Central memory CD4-positive, alpha-beta T cell (primary cell): ENCODE measurements around the gene ANXA6.
A peak's percentile ranks its signal among the peaks of the same experiment; 100 is the strongest.
"Not testable (repeated sequence)": the region's sequence is repeated elsewhere in the genome, so short reads cannot be mapped to it uniquely, and the experiment has no call there.

Experiments
- DNase-seq: peaks from one replicate; pipeline ENCODE4 v3.0.0; 2022
- total RNA-seq, 3 experiments: gene quantifications; one replicate each; lab custom pipeline; 2026; lab: John Stamatoyannopoulos, UW

ANXA6 gene
- total RNA-seq: 179 to 486 (median 425) reads per million in 3 experiments

DNA sequence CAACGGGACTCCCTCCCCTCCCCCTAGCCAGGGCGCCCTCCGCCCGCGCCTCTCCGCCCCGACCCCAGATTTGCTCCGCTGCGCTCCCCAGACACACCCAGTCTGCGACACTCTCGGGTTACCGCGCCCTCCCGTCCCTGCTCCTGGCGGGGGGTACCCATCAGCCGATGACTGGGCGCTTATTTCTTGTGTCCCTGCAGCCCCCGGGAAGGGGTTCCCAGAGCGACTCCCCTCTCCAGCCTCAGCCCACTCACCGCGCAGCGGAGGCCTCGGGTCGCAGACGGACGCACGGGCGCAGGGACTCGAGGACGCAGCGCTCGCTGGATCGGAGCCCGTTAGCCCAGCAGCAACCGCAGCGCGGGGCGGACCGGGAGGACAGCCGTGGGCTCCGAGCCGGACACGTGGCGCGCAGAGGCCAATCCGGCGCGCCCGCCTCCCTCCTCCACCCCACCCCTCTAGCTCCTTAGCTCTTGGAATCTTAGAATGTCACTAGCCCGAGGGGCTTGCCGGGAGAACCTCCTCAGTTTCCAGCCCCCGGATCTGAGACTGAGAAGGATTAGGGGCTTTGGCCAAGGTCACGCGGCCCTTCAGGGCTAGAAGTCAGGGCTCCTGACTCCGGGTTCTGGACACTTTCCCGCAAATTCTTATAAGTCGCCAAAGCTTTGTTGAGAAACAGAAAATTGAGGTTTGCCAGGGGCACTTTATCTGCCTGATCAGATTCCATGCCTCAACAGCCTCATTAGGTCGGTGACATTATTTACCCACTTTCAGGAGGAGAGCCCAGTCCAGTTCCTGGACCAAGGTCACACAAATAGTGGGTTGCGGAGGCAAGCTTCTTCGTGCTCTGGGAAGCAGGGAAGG is at the start of gene ANXA6:
ANXA6 (minus strand) TSS at position 354 of the 861 bp plus-strand sequence. CDS start 9,878 bp downstream, outside the sequence.
- peak; percentile 66 for DNase-seq

DNA sequence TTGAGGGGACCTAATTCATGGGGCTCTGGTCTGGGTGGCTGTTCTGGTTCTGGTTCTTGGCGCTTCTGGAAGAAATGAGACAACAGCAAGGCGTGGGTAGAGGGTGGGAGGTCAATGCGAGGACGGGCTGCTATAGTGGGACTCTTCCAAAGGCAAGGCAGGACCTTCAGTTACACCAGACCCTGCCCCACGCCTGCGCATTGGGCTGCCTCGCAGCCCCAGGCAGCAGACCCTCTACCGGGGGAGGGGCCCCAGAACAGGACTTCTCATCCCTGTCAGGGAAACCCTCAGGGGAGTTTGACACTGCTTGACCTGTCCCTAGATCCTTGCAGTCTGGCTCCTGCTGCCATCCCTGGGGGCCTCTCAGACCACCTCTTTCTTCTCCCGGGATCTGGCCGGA is 47.8 kb upstream of the ANXA6 start:
- DNase-seq: no peak

DNA sequence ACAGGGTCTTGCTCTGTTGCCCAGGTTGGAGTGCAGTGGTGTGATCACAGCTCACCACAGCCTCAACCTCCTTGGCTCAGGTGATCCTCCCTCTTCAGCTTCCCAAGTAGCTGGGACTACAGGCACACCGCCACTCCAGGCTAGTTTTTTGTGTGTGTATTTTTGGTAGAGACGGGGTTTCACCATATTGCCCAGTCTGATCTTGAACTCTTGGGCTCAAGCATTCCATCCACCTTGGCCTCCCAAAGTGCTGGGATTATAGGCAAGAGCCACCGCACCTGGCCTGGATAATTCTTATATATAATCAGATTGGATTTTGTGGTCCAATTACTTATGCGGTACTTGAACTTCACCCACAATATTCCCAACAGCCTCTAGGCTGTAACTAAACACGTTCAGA is 46.5 kb upstream of the ANXA6 start:
- DNase-seq: no peak

DNA sequence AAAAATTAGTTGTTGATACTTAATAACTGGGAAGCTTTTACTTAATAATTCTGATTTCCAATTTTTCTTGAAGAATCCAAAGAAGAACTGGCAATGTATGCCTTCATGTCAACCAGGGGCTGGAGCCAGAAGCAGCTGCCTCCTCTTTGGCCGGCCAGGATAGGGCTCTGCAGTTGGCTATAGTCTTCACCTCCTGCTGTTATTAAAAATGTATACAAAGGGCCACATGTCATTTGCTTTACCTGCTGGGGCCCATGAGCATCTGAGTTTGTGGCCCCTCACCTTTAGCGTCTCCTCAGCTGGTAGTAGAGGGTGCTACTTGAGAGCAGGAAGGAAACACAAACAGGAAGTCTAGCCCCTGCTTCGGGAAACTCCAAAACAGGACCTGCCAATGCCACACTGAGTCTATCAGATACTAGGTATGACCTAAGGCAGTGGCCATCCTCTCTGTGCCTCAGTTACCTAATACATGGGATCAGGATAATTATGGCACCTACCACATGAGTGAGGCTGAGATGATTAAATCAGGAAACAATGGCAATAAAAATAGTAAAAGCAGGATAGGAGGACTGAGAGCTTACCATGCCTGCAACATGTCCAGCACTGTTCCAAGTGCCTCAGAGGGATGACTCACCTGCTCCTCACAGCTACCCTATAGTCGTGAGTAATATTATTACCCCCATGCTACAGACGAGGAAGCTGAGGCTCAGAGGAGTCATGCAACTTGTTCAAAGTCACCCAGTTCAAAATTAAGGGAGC is 45.0 kb upstream of the ANXA6 start:
- DNase-seq: no peak

DNA sequence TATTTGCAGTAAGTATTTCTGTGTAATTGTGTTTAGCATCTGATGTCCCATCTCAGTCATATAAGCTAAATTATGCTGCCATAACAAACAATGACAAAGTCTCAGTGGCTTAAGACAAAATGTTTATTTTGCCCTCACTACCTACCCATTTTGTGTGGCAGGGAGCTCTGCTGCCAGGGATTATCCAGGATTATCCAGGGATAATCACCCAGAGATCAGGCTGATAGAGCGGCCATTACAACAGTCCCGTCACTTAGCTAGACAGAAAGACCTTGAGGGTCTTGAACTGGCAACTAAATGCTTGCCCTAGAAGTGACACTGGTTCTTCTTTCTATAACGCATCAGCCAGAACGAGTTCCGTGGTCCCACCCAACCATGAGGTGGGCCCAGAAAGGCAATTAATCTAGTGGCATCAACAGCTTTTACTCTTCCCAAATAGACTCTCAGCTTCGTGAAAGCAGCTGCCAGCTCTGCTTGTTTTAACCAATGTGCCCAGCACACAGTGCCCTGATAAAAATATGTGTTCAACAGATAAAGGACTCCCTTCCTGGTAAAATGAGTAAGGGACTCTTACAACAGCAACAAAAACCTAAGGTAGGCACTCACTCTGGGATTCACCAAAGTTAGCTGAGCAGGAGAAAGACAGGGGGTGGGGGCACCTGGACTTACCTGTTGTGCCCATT is 43.5 kb upstream of the ANXA6 start:
- no peak for DNase-seq

DNA sequence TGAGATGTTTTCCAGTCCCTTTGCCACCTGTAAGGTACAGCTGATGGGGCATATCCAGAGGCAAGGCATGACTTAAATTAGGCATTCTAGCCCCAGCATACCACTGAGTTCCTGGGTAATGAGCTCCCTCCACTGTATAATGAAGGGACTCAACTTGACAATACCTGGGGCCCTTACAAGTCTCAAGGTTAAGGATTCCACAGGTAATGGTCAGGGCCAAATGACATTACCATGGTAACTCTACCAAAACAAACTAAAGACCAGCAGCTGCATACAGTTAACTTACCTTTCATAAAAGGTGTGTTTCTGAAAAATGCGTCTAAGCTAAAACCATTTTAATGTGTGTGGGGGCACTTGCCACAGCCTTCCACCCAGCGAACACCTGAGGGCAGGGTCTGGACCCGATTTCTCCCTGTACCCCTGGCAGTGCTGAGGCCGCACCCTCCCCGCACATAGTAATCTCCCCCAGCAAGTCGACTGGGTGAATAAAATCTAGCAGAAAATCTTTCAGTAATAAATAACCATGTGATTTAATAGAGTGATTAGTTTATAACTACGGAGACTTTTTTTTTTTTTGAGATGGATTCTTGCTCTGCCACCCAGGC is 42.1 kb upstream of the ANXA6 start:
- DNase-seq: no peak

DNA sequence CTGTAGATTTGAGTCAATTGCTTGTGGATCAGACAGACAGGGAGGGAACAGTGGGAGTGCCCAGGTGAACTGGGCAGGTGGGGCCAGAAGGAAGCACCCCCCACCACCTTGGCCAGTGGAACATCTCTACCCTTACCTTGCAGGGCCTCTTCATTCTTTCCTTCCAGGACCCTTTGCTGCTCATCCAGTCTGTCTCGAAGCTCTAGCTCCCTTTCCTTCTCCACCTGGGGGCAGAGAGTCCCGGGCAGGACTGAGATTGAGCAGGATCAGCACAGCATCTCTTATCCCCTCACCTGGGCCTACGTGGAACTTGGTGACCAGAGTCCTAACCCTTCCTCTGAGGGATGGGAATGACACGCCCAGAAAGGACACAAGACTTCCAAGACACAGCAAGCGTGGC is 41.3 kb upstream of the ANXA6 start:
- DNase-seq: no peak

DNA sequence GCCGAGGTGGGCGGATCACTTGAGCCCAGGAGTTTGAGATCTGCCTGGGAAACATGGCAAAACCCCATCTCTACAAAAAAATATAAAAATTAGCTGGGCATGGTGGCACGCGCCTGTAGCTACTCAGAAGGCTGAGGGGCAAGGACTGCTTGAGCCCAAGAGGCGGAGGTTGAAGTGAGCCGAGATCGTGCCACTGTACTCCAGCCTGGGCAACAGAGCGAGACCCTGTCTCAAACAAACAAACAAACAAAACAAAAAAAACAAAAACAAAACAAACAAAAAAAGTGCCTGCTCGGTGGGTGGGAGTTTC is 39.7 kb upstream of the ANXA6 start:
- DNase-seq: not testable (repeated sequence)

DNA sequence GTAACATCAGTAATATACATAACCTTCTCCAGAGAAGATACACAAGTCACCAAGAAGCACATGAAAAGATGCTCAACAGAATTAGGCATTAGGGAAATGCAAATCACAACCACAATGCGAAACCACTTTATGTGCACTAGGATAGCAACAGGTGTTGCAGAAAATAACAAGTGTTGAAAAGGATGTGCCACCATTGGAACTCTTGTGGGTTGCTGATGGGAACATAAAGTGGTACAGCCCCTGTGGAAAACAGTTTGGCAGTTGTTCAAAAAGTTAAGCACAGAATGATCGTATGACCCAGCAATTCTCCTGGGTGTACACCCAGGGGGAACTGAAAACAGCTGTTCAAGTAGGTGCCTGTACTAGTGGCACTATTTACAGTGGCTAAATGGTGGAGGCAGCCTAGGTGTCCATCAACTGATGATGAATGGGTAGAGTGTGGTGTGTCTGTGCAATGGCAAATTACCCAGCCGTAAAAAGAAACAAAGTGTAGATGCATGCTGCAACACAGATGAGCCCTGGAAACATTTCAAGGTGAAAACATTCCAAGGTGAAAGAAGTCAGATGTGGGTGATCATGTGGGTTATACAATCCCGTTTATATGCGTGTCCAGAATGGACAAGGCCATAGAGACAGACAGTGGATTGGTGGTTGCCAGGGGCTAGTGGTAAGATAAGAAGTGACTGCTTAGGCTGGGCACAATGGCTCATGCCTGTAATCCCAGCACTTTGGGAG is 39.1 kb upstream of the ANXA6 start:
- no peak for DNase-seq

DNA sequence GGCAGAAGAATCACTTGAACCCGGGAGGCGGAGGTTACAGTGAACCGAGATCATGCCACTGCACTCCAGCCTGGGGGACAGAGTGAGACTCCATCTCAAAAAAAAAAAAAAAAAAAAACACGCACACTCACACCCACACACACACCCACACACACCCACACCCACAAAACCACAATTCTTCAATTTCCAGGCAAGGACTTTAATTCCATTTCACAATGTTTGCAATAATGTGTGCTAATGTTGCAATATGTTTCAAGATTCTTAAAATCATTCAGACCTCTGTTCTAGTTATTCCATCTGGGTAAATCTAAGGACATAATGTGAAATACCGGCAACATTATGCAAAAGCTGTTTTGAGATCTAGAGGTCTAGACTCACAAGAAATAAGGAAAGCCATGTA is 38.0 kb upstream of the ANXA6 start:
- DNase-seq: no peak

DNA sequence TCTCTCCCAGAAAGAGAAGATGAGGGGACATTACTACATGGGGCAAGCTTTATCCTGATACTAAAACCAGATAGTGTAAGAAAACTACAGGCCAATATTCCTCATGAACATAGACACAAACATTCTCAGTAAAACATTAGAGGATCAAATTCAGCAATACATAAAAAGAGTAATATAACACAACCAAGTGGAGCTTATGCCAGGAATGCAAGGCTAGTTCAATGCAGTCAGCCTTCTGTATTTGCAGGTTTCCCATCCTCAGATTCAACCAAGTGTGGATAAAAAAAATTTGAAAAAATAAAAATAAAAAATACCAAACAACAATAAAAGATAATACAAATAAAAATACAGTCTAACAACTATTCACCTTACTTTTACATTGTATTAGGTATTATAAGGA is 35.0 kb upstream of the ANXA6 start:
- no peak for DNase-seq

DNA sequence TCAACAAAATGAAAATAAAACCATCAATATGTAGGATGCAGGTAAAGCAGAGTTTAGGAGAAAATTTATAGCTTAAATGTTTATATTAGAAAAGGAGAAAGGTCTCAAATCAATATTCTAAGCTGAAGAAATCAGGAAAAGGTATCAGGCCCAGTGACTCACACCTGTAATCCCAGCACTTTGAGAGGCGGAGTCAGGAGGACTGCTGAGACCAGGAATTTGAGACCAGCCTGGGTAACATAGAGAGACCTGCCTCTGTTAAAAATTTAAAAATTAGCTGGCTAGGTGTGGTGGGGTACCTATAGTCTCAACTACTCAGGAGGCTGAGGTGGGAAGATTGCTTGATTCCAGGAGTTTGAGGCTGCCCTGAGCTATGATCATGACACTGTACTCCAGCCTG is 34.1 kb upstream of the ANXA6 start:
- no peak for DNase-seq

DNA sequence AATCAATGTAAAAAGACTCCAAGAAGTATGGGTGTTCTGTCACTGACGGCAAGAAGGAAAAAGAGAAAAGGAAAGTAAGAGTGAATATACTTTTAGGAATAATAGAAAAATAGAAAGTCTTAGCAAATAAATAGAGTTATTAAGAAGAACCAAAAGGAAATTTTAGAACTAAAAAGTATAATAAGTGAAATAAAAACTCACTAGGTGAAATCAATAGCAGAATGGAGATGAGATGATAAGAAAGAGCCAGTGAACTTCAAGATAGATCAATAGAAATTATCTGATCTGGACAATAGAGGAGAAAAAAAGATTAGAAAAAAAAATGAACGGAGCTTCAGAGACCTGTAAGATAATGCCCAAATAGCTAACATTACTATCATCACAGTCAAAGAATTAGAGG is 31.6 kb upstream of the ANXA6 start:
- no peak for DNase-seq

DNA sequence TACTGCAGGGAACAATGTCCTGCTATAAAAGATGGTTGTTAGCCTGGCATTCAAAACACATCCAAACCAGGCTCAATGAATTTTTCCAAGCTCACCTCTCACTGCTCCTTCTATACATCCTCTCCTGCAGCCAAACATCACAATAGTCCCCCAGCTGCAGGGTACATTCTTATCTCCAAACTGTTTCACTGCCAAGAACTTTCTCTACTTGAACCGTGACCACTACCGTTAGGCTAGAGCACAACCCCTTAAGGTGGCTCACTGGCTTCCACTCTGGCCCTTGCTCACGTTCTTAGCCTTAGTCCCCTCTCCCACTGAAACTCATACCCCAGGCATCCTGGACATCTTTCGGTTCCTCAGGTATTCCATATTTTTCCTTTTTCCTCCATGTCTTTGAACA is 29.0 kb upstream of the ANXA6 start:
- no peak for DNase-seq

DNA sequence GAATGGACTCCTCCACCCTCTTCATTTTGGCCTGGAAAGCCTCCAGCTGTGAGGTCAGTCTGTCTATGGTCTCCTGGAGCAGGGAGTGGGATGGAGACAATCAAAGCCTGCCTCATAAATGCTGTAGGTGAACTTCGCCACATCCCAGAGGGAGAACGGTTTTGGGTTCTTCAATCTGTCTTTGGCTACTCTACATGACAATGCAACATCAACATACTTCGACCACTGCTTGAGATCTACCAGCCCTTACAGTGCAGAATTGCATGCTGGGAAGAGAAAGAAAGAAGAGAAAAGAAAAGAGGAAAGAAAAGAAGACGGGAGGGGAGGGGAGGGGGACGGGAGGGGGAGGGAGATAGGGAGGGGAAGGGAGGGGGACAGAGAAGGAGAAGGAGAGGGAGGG is 28.5 kb upstream of the ANXA6 start:
- DNase-seq: no peak

DNA sequence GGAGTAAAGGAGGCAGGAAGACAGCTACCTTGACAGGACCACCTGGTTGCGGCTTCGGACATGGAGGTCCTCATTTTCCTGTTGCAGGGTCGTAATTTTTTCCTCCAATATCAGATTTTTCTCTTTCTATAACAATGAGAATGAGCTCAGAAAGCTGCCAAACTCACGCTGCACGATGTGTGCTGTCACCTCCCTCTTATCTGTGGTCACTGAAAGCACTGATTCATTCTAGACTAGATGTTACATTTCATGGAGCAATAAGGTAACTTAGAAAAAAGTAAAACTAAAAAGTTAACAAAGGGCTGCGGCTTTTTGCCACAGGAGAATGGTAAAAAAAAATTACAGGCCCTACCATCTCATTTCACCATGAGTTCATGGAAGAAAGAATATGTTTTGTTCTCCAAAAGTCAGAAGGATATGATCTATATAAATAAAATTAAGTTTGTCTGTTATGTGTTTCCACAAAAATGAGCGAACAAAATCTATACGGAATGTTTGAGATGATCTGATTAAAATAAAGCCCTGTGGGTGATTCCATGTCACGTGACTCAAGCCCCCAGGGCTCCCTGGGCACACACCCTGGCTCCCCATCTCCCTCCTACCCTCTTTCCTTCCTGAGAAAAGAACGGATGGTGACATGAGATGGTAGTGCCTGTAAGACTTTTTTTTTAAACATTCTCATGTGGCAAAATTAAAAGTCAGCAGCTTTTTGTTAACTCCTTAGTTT is 26.9 kb upstream of the ANXA6 start:
- no peak for DNase-seq

DNA sequence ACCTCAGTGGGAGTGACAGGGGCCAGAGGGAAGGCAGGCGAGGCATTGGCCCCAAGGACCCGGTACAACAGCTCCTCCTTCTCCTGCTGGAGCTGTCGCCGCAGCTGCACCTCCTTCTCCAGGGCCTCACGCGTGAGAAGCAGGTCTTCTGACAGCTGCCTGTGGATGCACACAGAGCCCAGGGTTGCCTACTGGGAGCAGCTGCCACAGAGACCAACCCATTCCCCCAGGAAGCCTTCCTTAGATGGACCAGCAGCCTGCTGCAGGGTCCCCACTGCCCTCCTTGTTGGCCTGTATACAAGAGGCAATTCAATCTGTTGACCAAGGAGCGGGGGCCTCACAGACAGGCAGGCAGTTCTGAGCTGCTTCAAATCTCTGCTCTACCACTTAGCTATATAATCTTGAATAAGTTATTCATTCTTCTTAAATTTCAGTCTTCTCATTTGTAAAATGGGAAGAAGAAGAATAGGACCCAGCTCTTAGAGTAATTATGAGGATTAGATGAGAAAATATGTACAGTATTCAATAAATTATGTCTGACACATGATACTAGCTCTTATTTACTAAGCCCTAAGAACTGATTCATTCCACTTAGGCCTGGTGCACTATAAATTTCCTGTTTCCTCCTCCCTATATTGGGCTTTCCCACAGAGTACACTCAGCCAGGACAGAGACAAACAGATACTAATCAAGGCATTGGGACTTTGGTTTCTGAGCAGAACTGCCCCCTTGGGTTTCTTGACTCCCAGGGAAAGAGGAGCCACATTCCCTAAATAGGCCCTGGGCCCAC is 26.1 kb upstream of the ANXA6 start:
- no peak for DNase-seq

DNA sequence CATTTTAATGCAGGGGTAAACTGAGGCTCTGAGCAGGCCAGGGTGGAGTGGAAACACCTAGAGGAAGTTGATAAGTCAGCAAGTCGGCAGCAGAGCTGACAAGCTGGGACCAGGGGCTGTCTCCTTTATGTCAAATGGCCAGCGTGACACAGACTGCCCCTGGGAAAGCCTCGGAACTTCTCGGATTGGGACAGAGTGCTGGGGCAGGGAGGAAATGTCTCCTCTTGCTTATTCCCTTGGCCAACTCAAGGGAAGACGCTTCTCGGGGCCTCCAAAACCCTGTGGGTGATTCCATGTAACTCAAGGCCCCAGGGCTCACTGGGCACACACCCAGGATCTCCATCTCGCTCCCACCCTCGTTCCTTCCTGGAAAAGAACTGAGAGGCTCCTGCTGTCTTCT is 25.4 kb upstream of the ANXA6 start:
- no peak for DNase-seq

DNA sequence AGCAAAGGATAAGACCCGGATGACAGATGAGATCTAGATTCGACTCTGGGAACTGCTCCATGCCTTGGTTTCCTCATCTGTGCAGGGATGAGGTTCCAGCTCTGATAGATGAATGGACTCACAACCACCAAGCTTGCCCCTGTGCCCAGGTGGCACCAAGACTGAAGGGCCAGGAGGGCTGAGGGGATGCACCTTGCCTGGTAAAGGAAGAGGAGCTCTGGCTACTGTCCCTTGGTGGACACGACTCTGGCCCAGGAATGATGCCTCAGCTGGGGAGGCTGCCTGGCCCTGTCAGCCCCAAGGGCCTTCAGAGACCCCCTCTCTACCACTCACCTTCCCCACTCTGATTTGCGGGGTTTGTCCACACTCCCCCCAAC is 24.9 kb upstream of the ANXA6 start:
- DNase-seq: no peak

DNA sequence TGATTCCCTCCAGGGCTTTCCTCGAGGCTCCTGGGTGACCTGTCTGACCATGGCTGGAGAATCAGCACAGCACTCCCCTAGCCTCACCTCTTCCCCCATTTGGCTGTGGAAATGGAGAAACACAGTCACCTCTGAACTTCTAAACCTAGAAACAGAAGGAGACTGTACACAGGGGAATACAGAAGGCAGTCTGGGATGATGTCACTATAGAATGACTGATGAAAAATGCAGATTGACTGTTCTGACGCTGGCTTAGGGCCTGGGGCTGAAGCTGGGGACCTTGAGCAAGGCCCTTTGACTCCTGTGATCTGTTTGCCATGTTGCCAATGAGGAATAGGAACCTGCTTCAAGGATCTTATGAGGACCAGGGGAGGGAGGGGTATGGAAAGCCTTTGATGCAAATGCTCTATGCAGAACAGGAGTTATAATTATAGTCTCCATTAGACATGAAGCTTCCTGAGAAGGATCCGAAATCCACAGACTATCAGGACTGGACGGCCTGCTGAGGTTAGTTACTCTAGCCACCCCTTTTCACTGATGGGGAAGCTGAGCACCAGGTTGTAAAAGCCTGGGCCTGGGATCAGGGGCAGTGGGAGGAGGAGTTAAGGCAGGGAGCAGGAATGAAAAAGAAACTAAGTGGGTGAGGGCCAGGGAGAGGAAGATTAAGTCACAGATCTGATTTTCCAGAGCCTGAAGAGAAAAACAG is 24.4 kb upstream of the ANXA6 start:
- no peak for DNase-seq
